HG02973 (cell line): ENCODE measurements around the gene ZDHHC8.

Experiments
- ATAC-seq: cut with Tn5 transposase; IDR thresholded peaks from one replicate; pipeline ENCODE4 v1.9.1; 2021; ENCODE audit warnings: moderate library complexity; ENCODE audit not compliant: unreplicated experiment

The ZDHHC8 gene

GRCh38 chr22:20128902-20129746, 2.5 kb upstream of the ZDHHC8 start:
- ATAC-seq: no peak

- ATAC-seq: no peak
These were observed 1.9 kb upstream of the ZDHHC8 start for GRCh38 chr22:20129747-20130014.

GRCh38 chr22:20130319-20130718, 1.3 kb upstream of the ZDHHC8 start:
- no peak for ATAC-seq

- peak; percentile 37 for ATAC-seq
These were observed 640 bp upstream of the ZDHHC8 start for GRCh38 chr22:20130731-20131596.

GRCh38 chr22:20131859-20132685, 468 bp downstream of the ZDHHC8 start:
- ATAC-seq: no peak

- ATAC-seq: no peak
These were observed 1.2 kb downstream of the ZDHHC8 start for GRCh38 chr22:20132686-20133246.

GRCh38 chr22:20133930-20134549, 2.4 kb downstream of the ZDHHC8 start:
- no peak for ATAC-seq

GRCh38 chr22:20135265-20135664, 3.7 kb downstream of the ZDHHC8 start:
- ATAC-seq: no peak

- no peak for ATAC-seq
These were observed 4.4 kb downstream of the ZDHHC8 start for GRCh38 chr22:20135806-20136602.

GRCh38 chr22:20136603-20136873, 4.9 kb downstream of the ZDHHC8 start:
- ATAC-seq: no peak

- ATAC-seq: no peak
These were observed 5.5 kb downstream of the ZDHHC8 start for GRCh38 chr22:20137113-20137512.

- no peak for ATAC-seq
These were observed 6.2 kb downstream of the ZDHHC8 start for GRCh38 chr22:20137671-20138416.

- no peak for ATAC-seq
These were observed 6.8 kb downstream of the ZDHHC8 start for GRCh38 chr22:20138417-20138738.

- no peak for ATAC-seq
These were observed 7.3 kb downstream of the ZDHHC8 start for GRCh38 chr22:20138868-20139267.

GRCh38 chr22:20139391-20140106, 7.9 kb downstream of the ZDHHC8 start:
- no peak for ATAC-seq

- no peak for ATAC-seq
These were observed 8.5 kb downstream of the ZDHHC8 start for GRCh38 chr22:20140107-20140445.

GRCh38 chr22:20140521-20140964, 8.9 kb downstream of the ZDHHC8 start:
- ATAC-seq: no peak

GRCh38 chr22:20141186-20142077, 9.8 kb downstream of the ZDHHC8 start:
- ATAC-seq: no peak
